ENCODE measurements around the gene CAST. TPM values are rescaled to one million over a fixed set of nuclear protein-coding genes. Genes with fewer than 3 reads are reported as not detected.

CAST gene
- total RNA-seq, 2 experiments from 2014 or later = 40.5 to 90.1 TPM

DNA sequence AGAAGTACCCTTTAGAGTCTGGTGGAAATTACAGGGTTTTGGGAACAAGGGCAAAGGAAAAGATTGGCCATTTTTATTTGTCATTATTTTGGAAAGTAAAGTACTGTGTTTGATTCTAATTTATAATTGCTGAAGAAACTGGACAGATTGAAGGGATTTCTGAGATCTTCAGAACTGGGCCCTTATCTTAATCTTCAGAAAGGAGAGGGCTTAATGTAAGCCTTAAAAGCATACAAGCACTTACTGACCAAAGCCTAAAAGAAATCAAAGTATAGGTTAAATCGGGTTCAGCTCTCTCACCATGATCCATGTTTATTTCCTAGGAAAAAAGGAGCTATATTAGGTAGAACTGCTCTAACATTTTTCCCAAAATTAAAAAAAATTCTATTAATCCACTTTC lies 109.9 kb downstream of the CAST start:
- POLR2A ChIA-PET = interaction anchor here (1.0 to 1.7 kb wide), 3 partner anchors 18 to 242 kb away, joined by 3 to 4 read pairs (median 3); partner anchors contain the start of gene ERAP2
- H3K79me2 ChIP-seq (ENCODE audit: insufficient read depth, low read depth, low read length) = no peaks in the 10 kb centered on the region
- H3K4me2 ChIP-seq (ENCODE audit: low read length) = no peak overlapping the region
- CTCF ChIA-PET (ENCODE audit: unreplicated experiment) = no interaction called here
- DNase-seq (ENCODE audit: low spot score) = no peak
- no peak overlapping the region for H2AFZ ChIP-seq (ENCODE audit: low read length)
- intact Hi-C loops (cut with micrococcal nuclease; ENCODE audit: unreplicated experiment) = no loop called here
- no peak overlapping the region for H3K4me3 ChIP-seq (ENCODE audit: low read depth, low read length, poor library complexity, severe bottlenecking)
- H3K4me1 ChIP-seq (ENCODE audit: insufficient read depth, low read length, poor library complexity, severe bottlenecking) = no peaks in the 10 kb centered on the region
- H3K27ac ChIP-seq (ENCODE audit: low read depth, low read length, poor library complexity, severe bottlenecking) = no peak overlapping the region
- H4K20me1 ChIP-seq (ENCODE audit: insufficient read depth, low read length) = no peaks in the 10 kb centered on the region
- peaks cover 98% of the 10 kb centered on the region for H3K36me3 ChIP-seq (ENCODE audit: insufficient read depth, low read length)
- no TSS peak for BruUV-seq (replicated peaks)
- TF ChIP-seq, protein P1, sequence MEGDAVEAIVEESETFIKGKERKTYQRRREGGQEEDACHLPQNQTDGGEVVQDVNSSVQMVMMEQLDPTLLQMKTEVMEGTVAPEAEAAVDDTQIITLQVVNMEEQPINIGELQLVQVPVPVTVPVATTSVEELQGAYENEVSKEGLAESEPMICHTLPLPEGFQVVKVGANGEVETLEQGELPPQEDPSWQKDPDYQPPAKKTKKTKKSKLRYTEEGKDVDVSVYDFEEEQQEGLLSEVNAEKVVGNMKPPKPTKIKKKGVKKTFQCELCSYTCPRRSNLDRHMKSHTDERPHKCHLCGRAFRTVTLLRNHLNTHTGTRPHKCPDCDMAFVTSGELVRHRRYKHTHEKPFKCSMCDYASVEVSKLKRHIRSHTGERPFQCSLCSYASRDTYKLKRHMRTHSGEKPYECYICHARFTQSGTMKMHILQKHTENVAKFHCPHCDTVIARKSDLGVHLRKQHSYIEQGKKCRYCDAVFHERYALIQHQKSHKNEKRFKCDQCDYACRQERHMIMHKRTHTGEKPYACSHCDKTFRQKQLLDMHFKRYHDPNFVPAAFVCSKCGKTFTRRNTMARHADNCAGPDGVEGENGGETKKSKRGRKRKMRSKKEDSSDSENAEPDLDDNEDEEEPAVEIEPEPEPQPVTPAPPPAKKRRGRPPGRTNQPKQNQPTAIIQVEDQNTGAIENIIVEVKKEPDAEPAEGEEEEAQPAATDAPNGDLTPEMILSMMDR (conservative IDR thresholded peaks at IDR 0.05; ENCODE audit: low read length) = no peak
- TF ChIP-seq EZH2phosphoT487 (IDR thresholded peaks at IDR 0.05; ENCODE audit: borderline replicate concordance, low read depth, low read length) = no peak
- no peaks in the 10 kb centered on the region for H3K9me3 ChIP-seq (ENCODE audit: low read length)
- H3K9me2 ChIP-seq (ENCODE audit: insufficient read depth, low read length) = no peaks in the 10 kb centered on the region

DNA sequence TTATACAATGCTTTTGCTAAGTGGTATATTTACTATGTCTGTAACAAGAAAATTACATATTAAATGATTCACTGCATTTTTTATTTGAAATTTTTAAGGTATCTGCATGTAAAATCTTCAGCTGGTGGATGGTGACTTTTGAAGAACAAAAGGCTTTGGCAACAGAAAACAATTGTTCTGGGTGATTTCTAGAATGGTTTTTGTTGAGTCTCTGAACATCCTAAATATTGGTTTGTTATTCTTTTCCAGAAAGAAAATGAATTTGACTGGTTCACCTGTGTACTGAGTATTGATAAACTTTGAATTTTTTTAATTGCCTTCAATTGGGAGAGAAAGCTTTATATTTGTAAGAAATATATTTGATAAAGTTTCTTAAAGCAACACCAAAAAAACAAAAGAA lies 110.4 kb downstream of the CAST start:
- BruUV-seq (replicated peaks) = no TSS peak
- DNase-seq (ENCODE audit: low spot score) = no peak
- H3K9me3 ChIP-seq (ENCODE audit: low read length) = no peaks in the 10 kb centered on the region
- no peaks in the 10 kb centered on the region for H3K4me1 ChIP-seq (ENCODE audit: insufficient read depth, low read length, poor library complexity, severe bottlenecking)
- H3K79me2 ChIP-seq (ENCODE audit: insufficient read depth, low read depth, low read length) = no peaks in the 10 kb centered on the region
- no peak overlapping the region for H3K4me3 ChIP-seq (ENCODE audit: low read depth, low read length, poor library complexity, severe bottlenecking)
- intact Hi-C loops (cut with micrococcal nuclease; ENCODE audit: unreplicated experiment) = no loop called here
- H2AFZ ChIP-seq (ENCODE audit: low read length) = no peak overlapping the region
- ChIA-PET POLR2A (interaction anchor here (0.6 to 1.1 kb wide), 3 partner anchors 18 to 241 kb away, joined by 3 read pairs; no protein-coding TSS in a partner anchor), CTCF (ENCODE audit: unreplicated experiment) (no interaction called here)
- H3K4me2 ChIP-seq (ENCODE audit: low read length) = no peak overlapping the region
- peaks cover 98% of the 10 kb centered on the region for H3K36me3 ChIP-seq (ENCODE audit: insufficient read depth, low read length)
- no peaks in the 10 kb centered on the region for H4K20me1 ChIP-seq (ENCODE audit: insufficient read depth, low read length)
- H3K27ac ChIP-seq (ENCODE audit: low read depth, low read length, poor library complexity, severe bottlenecking) = no peak overlapping the region
- TF ChIP-seq, protein P1 (conservative IDR thresholded peaks at IDR 0.05; ENCODE audit: low read length) = no peak
- TF ChIP-seq EZH2phosphoT487 (IDR thresholded peaks at IDR 0.05; ENCODE audit: borderline replicate concordance, low read depth, low read length) = no peak
- no peaks in the 10 kb centered on the region for H3K9me2 ChIP-seq (ENCODE audit: insufficient read depth, low read length)

GRCh38 chr5:96775050-96775449 lies 112.9 kb downstream of the CAST start:
- Histone ChIP-seq H3K4me3 (ENCODE audit: low read depth, low read length, poor library complexity, severe bottlenecking) (no peak overlapping the region), H3K36me3 (ENCODE audit: insufficient read depth, low read length) (peaks cover 99% of the 10 kb centered on the region), H3K9me2 (ENCODE audit: insufficient read depth, low read length) (no peaks in the 10 kb centered on the region), H2AFZ (ENCODE audit: low read length) (no peak overlapping the region), H3K27ac (ENCODE audit: low read depth, low read length, poor library complexity, severe bottlenecking) (no peak overlapping the region), H3K4me1 (ENCODE audit: insufficient read depth, low read length, poor library complexity, severe bottlenecking) (no peaks in the 10 kb centered on the region), H3K4me2 (ENCODE audit: low read length) (no peak overlapping the region), H3K79me2 (ENCODE audit: insufficient read depth, low read depth, low read length) (no peaks in the 10 kb centered on the region), H4K20me1 (ENCODE audit: insufficient read depth, low read length) (no peaks in the 10 kb centered on the region), H3K9me3 (ENCODE audit: low read length) (no peaks in the 10 kb centered on the region)
- no peak for TF ChIP-seq EZH2phosphoT487 (IDR thresholded peaks at IDR 0.05; ENCODE audit: borderline replicate concordance, low read depth, low read length)
- TF ChIP-seq, protein P1 (conservative IDR thresholded peaks at IDR 0.05; ENCODE audit: low read length) = no peak
- no TSS peak for BruUV-seq (replicated peaks)
- ChIA-PET POLR2A (no interaction called here), CTCF (ENCODE audit: unreplicated experiment) (no interaction called here)
- no peak for DNase-seq (ENCODE audit: low spot score)
- intact Hi-C loops (cut with micrococcal nuclease; ENCODE audit: unreplicated experiment) = no loop called here

Data from OCI-LY7 (cell line).